Measurements from ENCODE around the gene ZDHHC17.

GRCh38 chr12:76901628-76902380 lies 137.9 kb downstream of the ZDHHC17 start:
- TF ChIP-seq CTCF (conservative IDR thresholded peaks at IDR 0.05; ENCODE audit: low read depth, low read length): no peak
- TF ChIP-seq EZH2 (IDR thresholded peaks at IDR 0.05; ENCODE audit: low read length, unreplicated experiment): no peak

All from PC-3 (cell line).